Inflammatory macrophage (primary cell): Measurements from ENCODE around the gene PCDH9.

Experiments
- DNase-seq, 2 donors: peaks; one replicate each; pipeline ENCODE4 v3.0.0-alpha.2; 2020 to 2022

PCDH9 gene

GRCh38 chr13:67017276-67017675 is 212.9 kb downstream of the PCDH9 start:
- no peak for DNase-seq

- no peak for DNase-seq
Measured at GRCh38 chr13:67015976-67016600, 214.0 kb downstream of the PCDH9 start.

GRCh38 chr13:67014399-67014798 is 215.7 kb downstream of the PCDH9 start:
- no peak for DNase-seq

GRCh38 chr13:67013709-67014108 is 216.4 kb downstream of the PCDH9 start:
- no peak for DNase-seq

GRCh38 chr13:67008075-67008668 is 222.0 kb downstream of the PCDH9 start:
- DNase-seq, result no peak

- no peak for DNase-seq
Measured at GRCh38 chr13:67004511-67004910, 225.6 kb downstream of the PCDH9 start.

GRCh38 chr13:67003743-67004142 is 226.4 kb downstream of the PCDH9 start:
- DNase-seq, result no peak

GRCh38 chr13:67001363-67001762 is 228.8 kb downstream of the PCDH9 start:
- DNase-seq, result no peak

GRCh38 chr13:66996503-66996902 is 233.6 kb downstream of the PCDH9 start:
- no peak for DNase-seq

GRCh38 chr13:66995203-66995611 is 234.9 kb downstream of the PCDH9 start:
- DNase-seq, result no peak

- DNase-seq, result no peak
Measured at GRCh38 chr13:66994517-66995202, 235.5 kb downstream of the PCDH9 start.

GRCh38 chr13:66994097-66994496 is 236.0 kb downstream of the PCDH9 start:
- peak; percentile 48 to 50 for DNase-seq

- no peak for DNase-seq
Measured at GRCh38 chr13:66992719-66993118, 237.4 kb downstream of the PCDH9 start.

GRCh38 chr13:66992183-66992582 is 238.0 kb downstream of the PCDH9 start:
- DNase-seq, result no peak

GRCh38 chr13:66984241-66984640 is 245.9 kb downstream of the PCDH9 start:
- DNase-seq, result no peak

- DNase-seq, result no peak
Measured at GRCh38 chr13:66981912-66982311, 248.2 kb downstream of the PCDH9 start.

GRCh38 chr13:66977161-66977560 is 253.0 kb downstream of the PCDH9 start:
- DNase-seq, result no peak

GRCh38 chr13:66974889-66975288 is 255.2 kb downstream of the PCDH9 start:
- DNase-seq, result no peak

GRCh38 chr13:66974174-66974573 is 256.0 kb downstream of the PCDH9 start:
- DNase-seq, result no peak

- DNase-seq, result no peak
Measured at GRCh38 chr13:66972659-66973058, 257.5 kb downstream of the PCDH9 start.

GRCh38 chr13:66971004-66971403 is 259.1 kb downstream of the PCDH9 start:
- DNase-seq, result no peak

- no peak for DNase-seq
Measured at GRCh38 chr13:66969291-66969690, 260.8 kb downstream of the PCDH9 start.

- no peak for DNase-seq
Measured at GRCh38 chr13:66967811-66968597, 262.1 kb downstream of the PCDH9 start.
